NCI-H69 (cell line): ENCODE measurements around the gene CDH23.

ENCODE experiments used
- DNase-seq: peaks from one replicate; lab custom pipeline; 2025; lab: John Stamatoyannopoulos, UW

CDH23 gene

GRCh38 chr10:71777213-71777985, 380.7 kb downstream of the CDH23 start:
- no peak for DNase-seq

- DNase-seq: no peak
These were observed 381.5 kb downstream of the CDH23 start for GRCh38 chr10:71778071-71778825.

GRCh38 chr10:71779641-71780040, 382.9 kb downstream of the CDH23 start:
- DNase-seq: no peak

- DNase-seq: no peak
These were observed 383.4 kb downstream of the CDH23 start for GRCh38 chr10:71780156-71780555.

GRCh38 chr10:71780719-71781118, 384.0 kb downstream of the CDH23 start:
- peak; percentile 3 for DNase-seq

- no peak for DNase-seq
These were observed 385.6 kb downstream of the CDH23 start for GRCh38 chr10:71782221-71782916.

GRCh38 chr10:71782917-71783490, 386.3 kb downstream of the CDH23 start:
- no peak for DNase-seq

- DNase-seq: no peak
These were observed 387.4 kb downstream of the CDH23 start for GRCh38 chr10:71783917-71784678.

- DNase-seq: no peak
These were observed 388.1 kb downstream of the CDH23 start for GRCh38 chr10:71784679-71785272.

GRCh38 chr10:71788954-71789353, 392.2 kb downstream of the CDH23 start:
- DNase-seq: no peak

- DNase-seq: no peak
These were observed 393.2 kb downstream of the CDH23 start for GRCh38 chr10:71789871-71790270.

- no peak for DNase-seq
These were observed 394.2 kb downstream of the CDH23 start for GRCh38 chr10:71790749-71791440.

- DNase-seq: no peak
These were observed 398.5 kb downstream of the CDH23 start for GRCh38 chr10:71795248-71795647.

GRCh38 chr10:71796749-71797405, 400.2 kb downstream of the CDH23 start:
- DNase-seq: no peak

GRCh38 chr10:71797533-71798307, 401.0 kb downstream of the CDH23 start:
- DNase-seq: no peak

GRCh38 chr10:71798308-71798624, 401.5 kb downstream of the CDH23 start:
- DNase-seq: no peak

- no peak for DNase-seq
These were observed 402.4 kb downstream of the CDH23 start for GRCh38 chr10:71799112-71799511.

GRCh38 chr10:71799608-71800453, 403.1 kb downstream of the CDH23 start:
- no peak for DNase-seq

GRCh38 chr10:71801361-71801760, 404.6 kb downstream of the CDH23 start:
- DNase-seq: no peak
